K562 (cell line): ENCODE measurements around the gene ZNF791. TPM values are rescaled to one million over a fixed set of nuclear protein-coding genes. Genes with fewer than 3 reads are reported as not detected.

Experiments used
- ATAC-seq: fragments of 200-7000 bp; cut with Tn5 transposase; 3 replicates; pipeline ENCODE4 v1.9.1; 2020; ENCODE audit warnings: moderate library complexity
- BruUV-seq: library from RNA; stranded (reverse); fragments of 400-500 nt; replicated peaks from 2 replicates; lab custom pipeline; 2021; lab: Mats Ljungman, UMichigan
- CTCF ChIA-PET: fragments of 300-600 bp; formaldehyde crosslinking; extraction: SDS; loops from one replicate; lab custom pipeline; 2021; ENCODE audit warnings: low intra/inter-chr PET ratio; lab: Yijun Ruan, JAX
- POLR2A ChIA-PET: fragments of 300-600, 350-650 bp; sonication (Branson Sonifier 250); formaldehyde crosslinking; extraction: SDS; loops from one replicate; lab custom pipeline; 2021; ENCODE audit warnings: antibody characterized with exemption, inconsistent platforms; lab: Yijun Ruan, JAX
- DNase-seq, 4 experiments: peaks; one replicate each; pipeline versions ENCODE4 v3.0.0 to v3.0.0-alpha.2; 2011 to 2018; ENCODE audit warnings: low spot score in 3 of 4, mixed read lengths in 3 of 4; ENCODE audit errors: extremely low read depth in 1 of 4
- FAIRE-seq: peaks from 2 replicates; lab custom pipeline; 2011; peaks lifted over from hg19 to GRCh38; lab: Jason Lieb, UNC
- H2AFZ ChIP-seq: 2 replicates; pipeline ENCODE4 v1.6.0; 2011; ENCODE audit warnings: low read depth, low read length, control low read depth, inconsistent platforms
- H3K27ac ChIP-seq: fragments of 200-600 bp; 3 replicates; pipeline ENCODE4 v1.8.0; 2011; ENCODE audit warnings: low read depth, mild to moderate bottlenecking, control low read depth, inconsistent platforms, low read length, moderate library complexity, mixed read lengths; ENCODE audit errors: extremely low read depth
- H3K27me3 ChIP-seq, 2 experiments: fragments of 300-600 bp in 1 of 2; 2 replicates in 1 of 2; 3 replicates in 1 of 2; pipeline versions ENCODE4 v1.6.0 to v1.8.0; 2011; ENCODE audit warnings: inconsistent platforms in 2 of 2, low read length in 2 of 2, mild to moderate bottlenecking in 1 of 2, mixed read lengths in 1 of 2, moderate library complexity in 1 of 2; ENCODE audit not compliant: control insufficient read depth in 2 of 2, insufficient read depth in 2 of 2
- H3K36me3 ChIP-seq: fragments of 300-600 bp; 3 replicates; pipeline ENCODE4 v1.8.0; 2011; ENCODE audit warnings: mild to moderate bottlenecking, low read length, inconsistent platforms; ENCODE audit not compliant: control insufficient read depth, insufficient read depth
- H3K4me1 ChIP-seq, 2 experiments: fragments of 200-600 bp in 1 of 2; replicated peaks in 1 of 2; 2 replicates in 1 of 2; 3 replicates in 1 of 2; pipeline versions ENCODE4 v1.5.1 to v1.8.0; 2011; ENCODE audit warnings: inconsistent platforms in 2 of 2, low read length in 2 of 2, mild to moderate bottlenecking in 1 of 2, mixed read lengths in 1 of 2, moderate library complexity in 1 of 2; ENCODE audit not compliant: control insufficient read depth in 2 of 2, insufficient read depth in 2 of 2
- H3K4me2 ChIP-seq: 2 replicates; pipeline ENCODE4 v1.6.1; 2011; ENCODE audit warnings: low read length, control low read depth, inconsistent platforms, mixed read lengths; ENCODE audit not compliant: insufficient read depth
- H3K4me3 ChIP-seq: fragments of 200-600 bp; sonication (generic), shearing (Covaris generic); 2 replicates; pipeline ENCODE4 v1.5.1; 2016; ENCODE audit warnings: control low read depth, inconsistent platforms
- H3K79me2 ChIP-seq: fragments of 200-600 bp; 3 replicates; pipeline ENCODE4 v1.8.0; 2011; ENCODE audit warnings: low read length, inconsistent platforms; ENCODE audit not compliant: control insufficient read depth, insufficient read depth
- H3K9ac ChIP-seq, 2 experiments: 2 replicates each; pipeline versions ENCODE4 v1.6.0 to v1.6.1; 2011; ENCODE audit warnings: low read depth in 2 of 2, low read length in 2 of 2, control low read depth in 1 of 2, inconsistent platforms in 1 of 2, mild to moderate bottlenecking in 1 of 2, mixed read lengths in 1 of 2; ENCODE audit not compliant: insufficient read depth in 1 of 2
- H3K9me1 ChIP-seq: one replicate; pipeline ENCODE4 v1.6.0; 2011; ENCODE audit warnings: inconsistent platforms, mild to moderate bottlenecking, low read length, moderate library complexity; ENCODE audit not compliant: control insufficient read depth, insufficient read depth
- H3K9me3 ChIP-seq: replicated peaks from 2 replicates; pipeline ENCODE4 v1.5.1; 2011; ENCODE audit warnings: low read depth, low read length, inconsistent platforms; ENCODE audit not compliant: control insufficient read depth, insufficient read depth
- H4K20me1 ChIP-seq: replicated peaks from 2 replicates; pipeline ENCODE4 v1.6.1; 2011; ENCODE audit warnings: low read length, inconsistent platforms, mixed read lengths; ENCODE audit not compliant: control insufficient read depth, insufficient read depth
- EZH2 ChIP-seq: IDR thresholded peaks from 2 replicates; pipeline ENCODE4 v1.6.1; 2012; ENCODE audit warnings: low read depth, mild to moderate bottlenecking, inconsistent platforms, low read length, borderline replicate concordance
- FOXJ3 ChIP-seq: sonication (generic); formaldehyde crosslinking; IDR thresholded peaks from 2 replicates; pipeline ENCODE4 v1.4.0; 2020; ENCODE audit warnings: mild to moderate bottlenecking, missing genetic modification reagents
- GATAD2A ChIP-seq: fragments of 450-650 bp; IDR thresholded peaks from 2 replicates; pipeline ENCODE4 v1.6.1; 2017
- HNRNPL ChIP-seq: fragments of 200-400 bp; formaldehyde crosslinking; IDR thresholded peaks from 2 replicates; pipeline ENCODE4 v1.6.1; 2017; ENCODE audit warnings: low read depth, mild to moderate bottlenecking, low read length
- ILF3 ChIP-seq: fragments of 450-650 bp; IDR thresholded peaks from 2 replicates; pipeline ENCODE4 v1.6.1; 2018; ENCODE audit warnings: antibody characterized with exemption, mild to moderate bottlenecking, moderate library complexity, borderline replicate concordance
- NCOA1 ChIP-seq: fragments of 450-650 bp; IDR thresholded peaks from 2 replicates; pipeline ENCODE4 v1.6.1; 2016; ENCODE audit warnings: low read depth
- NR3C1 ChIP-seq: sonication (generic); formaldehyde crosslinking; IDR thresholded peaks from 2 replicates; pipeline ENCODE4 v1.8.1; 2022; ENCODE audit warnings: missing genetic modification reagents
- POLR2G ChIP-seq: fragments of 200-400 bp; formaldehyde crosslinking; IDR thresholded peaks from 2 replicates; pipeline ENCODE4 v1.6.1; 2017; ENCODE audit warnings: low read depth, mild to moderate bottlenecking, antibody characterized with exemption, low read length, moderate library complexity
- PURB ChIP-seq: sonication (generic); formaldehyde crosslinking; IDR thresholded peaks from 2 replicates; pipeline ENCODE4 v1.9.0; 2021; ENCODE audit warnings: low read depth, mild to moderate bottlenecking, missing genetic modification reagents
- RNF2 ChIP-seq: sonication (generic); IDR thresholded peaks from 2 replicates; pipeline ENCODE4 v1.6.1; 2016
- SREBF1 ChIP-seq: fragments of 150-350 bp; IDR thresholded peaks from 2 replicates; pipeline ENCODE4 v1.6.1; 2014; ENCODE audit warnings: antibody characterized with exemption, low read depth, low read length, borderline replicate concordance
- SREBF2 ChIP-seq: sonication (generic); formaldehyde crosslinking; IDR thresholded peaks from 2 replicates; pipeline ENCODE4 v1.4.0; 2020; ENCODE audit warnings: mild to moderate bottlenecking, missing genetic modification reagents
- ZBTB7A ChIP-seq: IDR thresholded peaks from 2 replicates; pipeline ENCODE4 v1.6.1; 2011; ENCODE audit warnings: low read depth, mild to moderate bottlenecking, low read length, moderate library complexity, borderline replicate concordance; ENCODE audit not compliant: control insufficient read depth
- ZFPM2 ChIP-seq: fragments of 250-450 bp; sonication (Bioruptor Pico); IDR thresholded peaks from 2 replicates; pipeline ENCODE4 v1.5.1; 2022; ENCODE audit warnings: mild to moderate bottlenecking
- ZKSCAN1 ChIP-seq: fragments of 150-350 bp; IDR thresholded peaks from 2 replicates; pipeline ENCODE4 v1.6.1; 2016; ENCODE audit warnings: low read depth, low read length
- ZNF436 ChIP-seq: fragments of 250-450, 450-650 bp; sonication (Bioruptor Pico); formaldehyde crosslinking; IDR thresholded peaks from 2 replicates; pipeline ENCODE4 v1.7.0; 2020; ENCODE audit warnings: mild to moderate bottlenecking
- ZNF699 ChIP-seq: fragments of 250-450 bp; sonication (Bioruptor Pico); IDR thresholded peaks from 2 replicates; pipeline ENCODE4 v1.8.0; 2021; ENCODE audit warnings: mild to moderate bottlenecking, moderate library complexity; ENCODE audit not compliant: insufficient replicate concordance
- WGBS: fragments of 100-300 bp; shearing (Covaris generic); methylation state at CpG from one replicate; pipeline ENCODE4 v1.1.6; 2016; ENCODE audit warnings: low coverage, mixed read lengths; ENCODE audit not compliant: insufficient coverage; ENCODE audit errors: missing lambda C conversion rate; 5-methylcytosine and 5-hydroxymethylcytosine counted together
- in situ Hi-C: fragments of 300-500 bp; cut with MboI; formaldehyde crosslinking; loops from 4 replicates; pipeline ENCODE4 v1.15.0; 2018; ENCODE audit warnings: inconsistent platforms, mixed read lengths
- intact Hi-C: fragments of 100-400 bp; cut with micrococcal nuclease; formaldehyde crosslinking; loops from 2 replicates; pipeline ENCODE4 v1.14.2; 2022
- polyA plus RNA-seq, 8 experiments: library from polyadenylated mRNA; depleted of rRNA in 4 of 8; stranded (reverse) in 5 of 8; unstranded in 3 of 8; fragments of >200 nt; fragmentation: Nextera tagmentation in 2 of 8; fragmentation: Illumina TruSeq in 1 of 8; extraction: Ambion mirVana in 2 of 8; extraction: Trizol in 1 of 8; gene quantifications; 2 replicates each; pipeline versions ENCODE4 v1.2.1 to v1.2.3, GENCODE V29; 2011 to 2014; ENCODE audit warnings: inconsistent platforms in 1 of 8, missing spikeins in 1 of 8
- total RNA-seq, 7 experiments: library from RNA; depleted of rRNA in 6 of 7; stranded (reverse); fragments of >200 nt in 6 of 7; fragmentation: Illumina TruSeq in 2 of 7; extraction: Trizol in 2 of 7; gene quantifications; 2 replicates each; pipeline versions ENCODE4 v1.2.1 to v1.2.3, GENCODE V29; 2011 to 2021; ENCODE audit warnings: low replicate concordance in 1 of 7
- TF ChIP-seq, protein P1 (sequence below): sonication (generic); IDR thresholded peaks from 2 replicates; pipeline ENCODE4 v1.6.1; 2016

Gene ZNF791
- total and polyA plus RNA-seq, 9 of the 15 experiments (the other 6 are each of a cell fraction or from before 2014, with no cell fraction given), result 7.8 to 22.7 (median 13.1) TPM

DNA sequence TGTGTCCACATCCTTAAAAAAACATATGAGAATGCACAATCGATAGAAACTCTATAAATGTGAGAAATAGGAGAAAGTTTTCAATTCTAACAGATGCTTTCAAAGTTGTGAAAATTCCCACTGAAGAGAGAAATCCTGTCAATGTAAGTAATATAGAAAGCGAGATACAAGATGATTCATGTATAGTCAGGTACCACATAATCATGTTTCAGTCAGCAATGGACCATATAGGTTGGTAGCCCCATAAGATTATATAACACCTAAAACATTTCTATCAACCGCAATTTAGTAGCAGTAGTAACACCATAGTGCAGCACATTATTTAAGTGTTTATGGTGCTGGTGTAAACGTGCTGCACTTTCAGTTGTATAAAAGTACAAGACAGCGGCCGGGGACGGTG is 18.5 kb downstream of the ZNF791 start:
- BruUV-seq, result TSS peak; percentile 40
- Histone ChIP-seq H3K36me3 (peaks cover 51% of the 10 kb centered on the region), H2AFZ (no peak overlapping the region), H3K9me1 (no peaks in the 10 kb centered on the region), H3K27ac (no peak overlapping the region), H3K27me3 (no peaks in the 10 kb centered on the region), H4K20me1 (no peaks in the 10 kb centered on the region), H3K4me3 (no peak overlapping the region), H3K4me2 (no peak overlapping the region), H3K9ac (no peak overlapping the region), H3K4me1 (no peaks in the 10 kb centered on the region), H3K79me2 (no peaks in the 10 kb centered on the region), H3K9me3 (peaks cover 25% of the 10 kb centered on the region)
- TF ChIP-seq POLR2G (0 out of 2 replicates have a peak, but pooled peaks have one; percentile 2), NR3C1 (CRISPR knock-in tag) (no peak)
- CTCF ChIA-PET, result no interaction called here
- ATAC-seq (no peak), FAIRE-seq (no peak), DNase-seq (no peak)
- in situ Hi-C loops (no loop called here), intact Hi-C loops (no loop called here)
- POLR2A ChIA-PET, result interaction anchor here (0.6 kb wide), 1 partner anchor 36 kb away, joined by 3 read pairs; no protein-coding TSS in a partner anchor
- WGBS, result 96% methylated on average over 7 of the region's 7 CpGs

DNA sequence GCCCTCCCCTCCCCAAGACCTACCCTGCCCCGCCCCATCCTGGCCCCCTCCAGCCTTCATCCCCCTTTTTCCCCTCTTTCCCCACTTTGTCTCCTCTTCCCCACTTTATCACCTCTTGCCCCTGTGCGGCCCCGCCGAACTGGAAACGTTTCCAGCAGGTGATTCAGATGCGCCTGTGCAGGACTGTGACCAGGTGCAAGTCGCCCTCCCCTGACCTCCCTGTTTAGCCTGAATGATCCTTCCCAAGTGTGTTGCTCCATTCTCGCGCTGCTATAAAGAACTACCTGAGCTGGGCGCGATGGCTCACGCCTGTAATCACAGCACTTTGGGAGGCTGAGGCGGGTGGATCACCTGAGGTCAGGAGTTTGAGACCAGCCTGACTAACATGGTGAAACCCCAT is 25.9 kb downstream of the ZNF791 start:
- H3K79me2 ChIP-seq, result no peaks in the 10 kb centered on the region
- BruUV-seq, result no TSS peak
- FAIRE-seq, result no peak
- no peak for TF ChIP-seq ILF3
- TF ChIP-seq ZFPM2, result no peak
- no peak for TF ChIP-seq SREBF2 (CRISPR knock-in tag)
- no peak for TF ChIP-seq HNRNPL
- TF ChIP-seq SREBF1, result no peak
- TF ChIP-seq GATAD2A, result no peak
- TF ChIP-seq ZNF699 (CRISPR knock-in tag), result no peak
- TF ChIP-seq, protein P1, sequence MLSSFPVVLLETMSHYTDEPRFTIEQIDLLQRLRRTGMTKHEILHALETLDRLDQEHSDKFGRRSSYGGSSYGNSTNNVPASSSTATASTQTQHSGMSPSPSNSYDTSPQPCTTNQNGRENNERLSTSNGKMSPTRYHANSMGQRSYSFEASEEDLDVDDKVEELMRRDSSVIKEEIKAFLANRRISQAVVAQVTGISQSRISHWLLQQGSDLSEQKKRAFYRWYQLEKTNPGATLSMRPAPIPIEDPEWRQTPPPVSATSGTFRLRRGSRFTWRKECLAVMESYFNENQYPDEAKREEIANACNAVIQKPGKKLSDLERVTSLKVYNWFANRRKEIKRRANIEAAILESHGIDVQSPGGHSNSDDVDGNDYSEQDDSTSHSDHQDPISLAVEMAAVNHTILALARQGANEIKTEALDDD, result no peak
- TF ChIP-seq FOXJ3 (CRISPR knock-in tag), result no peak
- TF ChIP-seq ZNF436 (CRISPR knock-in tag), result no peak
- no peak for TF ChIP-seq ZBTB7A
- TF ChIP-seq NCOA1, result no peak
- no peak for TF ChIP-seq EZH2
- no peak for TF ChIP-seq ZKSCAN1
- no peak for TF ChIP-seq RNF2
- TF ChIP-seq PURB (CRISPR knock-in tag), result no peak

More for the DNA sequence above, 25.9 kb downstream of the ZNF791 start:
- 64% methylated on average over 12 of the region's 13 CpGs for WGBS
- H3K27me3 ChIP-seq, result no peaks in the 10 kb centered on the region
- H2AFZ ChIP-seq, result no peak overlapping the region
- POLR2A ChIA-PET, result interaction anchor here (0.6 kb wide), 1 partner anchor 44 kb away, joined by 3 read pairs; no protein-coding TSS in a partner anchor
- DNase-seq (no peak), ATAC-seq (no peak)
- no peaks in the 10 kb centered on the region for H4K20me1 ChIP-seq
- H3K36me3 ChIP-seq, result no peaks in the 10 kb centered on the region
- H3K9ac ChIP-seq, result no peak overlapping the region
- H3K9me1 ChIP-seq, result no peaks in the 10 kb centered on the region
- intact Hi-C loops (no loop called here), in situ Hi-C loops (no loop called here)
- no peak overlapping the region for H3K4me2 ChIP-seq
- H3K27ac ChIP-seq, result no peak overlapping the region
- H3K4me3 ChIP-seq, result no peak overlapping the region
- CTCF ChIA-PET, result no interaction called here
- H3K9me3 ChIP-seq, result 0 out of 2 replicates have a peak, but pooled peaks cover 6% of the 10 kb centered on the region
- H3K4me1 ChIP-seq, result peaks cover 2 to 13% of the 10 kb centered on the region in 2 experiments; a peak in 2 of 5 replicates
